Right lobe of liver (tissue), 4 donors: ENCODE measurements around the gene C8A.

Experiments used
- CTCF ChIP-seq, 4 donors: fragments of 200-600 bp in 3 of 4; fragments of 450-650 bp in 1 of 4; IDR thresholded peaks; one replicate each; pipeline versions ENCODE4 v1.5.1 to v1.8.0; 2016 to 2022; ENCODE audit warnings: antibody characterized with exemption in 4 of 4, mild to moderate bottlenecking in 2 of 4
- POLR2A ChIP-seq: fragments of 450-650 bp; IDR thresholded peaks from one replicate; pipeline ENCODE4 v1.6.1; 2017; ENCODE audit warnings: antibody characterized with exemption, mild to moderate bottlenecking
- donor health status: DM: no; HTN: no; CAD: no.
- donor health status: DM: no; HTN: no; CAD: no.
- donor health status: DM: no; HTN: yes; CAD: no.

GRCh38 chr1:56816264-56816663, 38.3 kb upstream of the C8A start:
- no peak for TF ChIP-seq POLR2A
- no peak for TF ChIP-seq CTCF (IDR thresholded peaks at IDR 0.05)
